DOHH2 (cell line): ENCODE results near the gene FTCD.

Experiments
- H3F3A ChIP-seq: fragments of 200-600 bp; sonication (generic), shearing (Covaris generic); 2 replicates; pipeline ENCODE4 v1.6.0; 2016; ENCODE audit warnings: antibody characterized with exemption, mild to moderate bottlenecking; ENCODE audit not compliant: control insufficient read depth, insufficient read depth
- H3K27ac ChIP-seq: fragments of 200-600 bp; sonication (generic); 2 replicates; pipeline ENCODE4 v1.5.1; 2014; ENCODE audit warnings: low read depth, mild to moderate bottlenecking, low read length, moderate library complexity
- H3K27me3 ChIP-seq: fragments of 200-600 bp; sonication (generic); 2 replicates; pipeline ENCODE4 v1.6.1; 2014; ENCODE audit warnings: mild to moderate bottlenecking, low read length, mixed read lengths; ENCODE audit not compliant: control insufficient read depth
- H3K36me3 ChIP-seq: fragments of 200-600 bp; sonication (generic); 2 replicates; pipeline ENCODE4 v1.6.1; 2014; ENCODE audit warnings: mild to moderate bottlenecking, low read length, moderate library complexity, mixed read lengths; ENCODE audit not compliant: control insufficient read depth
- H3K4me1 ChIP-seq: fragments of 200-600 bp; sonication (generic); 2 replicates; pipeline ENCODE4 v1.6.1; 2014; ENCODE audit warnings: mild to moderate bottlenecking, low read length, mixed read lengths; ENCODE audit not compliant: control insufficient read depth
- H3K4me2 ChIP-seq: fragments of 200-600 bp; sonication (generic); 2 replicates; pipeline ENCODE4 v1.6.0; 2014; ENCODE audit warnings: mild to moderate bottlenecking, low read length, moderate library complexity
- H3K4me3 ChIP-seq: fragments of 200-600 bp; sonication (generic); 2 replicates; pipeline ENCODE4 v1.5.1; 2014; ENCODE audit warnings: mild to moderate bottlenecking, low read length, mixed read lengths
- H3K79me2 ChIP-seq: fragments of 200-600 bp; sonication (generic); 2 replicates; pipeline ENCODE4 v1.6.1; 2014; ENCODE audit warnings: mild to moderate bottlenecking, low read length, mixed read lengths; ENCODE audit not compliant: control insufficient read depth
- H3K9me2 ChIP-seq: fragments of 200-600 bp; sonication (generic); replicated peaks from 2 replicates; pipeline ENCODE4 v1.6.1; 2014; ENCODE audit warnings: mild to moderate bottlenecking, low read length, mixed read lengths; ENCODE audit not compliant: control insufficient read depth
- H3K9me3 ChIP-seq: fragments of 200-600 bp; sonication (generic); 2 replicates; pipeline ENCODE4 v1.6.1; 2014; ENCODE audit warnings: antibody characterized with exemption, low read length, mixed read lengths; ENCODE audit not compliant: control insufficient read depth, insufficient read depth
- H4K20me1 ChIP-seq: fragments of 200-600 bp; sonication (generic); 2 replicates; pipeline ENCODE4 v1.6.0; 2014; ENCODE audit warnings: low read depth, mild to moderate bottlenecking, antibody characterized with exemption, low read length, moderate library complexity; ENCODE audit not compliant: control insufficient read depth, insufficient read depth
- CTCF ChIP-seq: fragments of 200-600 bp; sonication (generic); IDR thresholded peaks from one replicate; pipeline ENCODE4 v1.5.1; 2014; ENCODE audit warnings: antibody characterized with exemption, mild to moderate bottlenecking, low read depth, low read length; ENCODE audit not compliant: poor library complexity, severe bottlenecking
- EZH2phosphoT487 ChIP-seq: fragments of 200-600 bp; sonication (generic); IDR thresholded peaks from 2 replicates; pipeline ENCODE4 v1.6.1; 2017; ENCODE audit warnings: borderline replicate concordance, mild to moderate bottlenecking, antibody characterized with exemption, low read length, moderate library complexity, mixed read lengths

Gene FTCD

GRCh38 chr21:46145159-46145839, 10.1 kb downstream of the FTCD start:
- Histone ChIP-seq H3F3A (no peaks in the 10 kb centered on the region), H3K4me2 (no peak overlapping the region), H3K9me3 (peaks cover 5% of the 10 kb centered on the region; the same call in 1 of the 2 replicates), H3K4me1 (no peaks in the 10 kb centered on the region), H3K4me3 (no peak overlapping the region), H4K20me1 (no peaks in the 10 kb centered on the region), H3K79me2 (no peaks in the 10 kb centered on the region), H3K27ac (no peak overlapping the region), H3K27me3 (no peaks in the 10 kb centered on the region), H3K9me2 (no peaks in the 10 kb centered on the region), H3K36me3 (no peaks in the 10 kb centered on the region)
- TF ChIP-seq CTCF (no peak), EZH2phosphoT487 (no peak)

GRCh38 chr21:46144464-46145070, 10.8 kb downstream of the FTCD start:
- Histone ChIP-seq H3F3A (no peaks in the 10 kb centered on the region), H3K4me1 (no peaks in the 10 kb centered on the region), H3K79me2 (no peaks in the 10 kb centered on the region), H3K4me3 (no peak overlapping the region), H3K36me3 (no peaks in the 10 kb centered on the region), H3K27me3 (no peaks in the 10 kb centered on the region), H3K4me2 (no peak overlapping the region), H3K9me3 (peaks cover 5% of the 10 kb centered on the region; the same call in 1 of the 2 replicates), H3K27ac (no peak overlapping the region), H3K9me2 (no peaks in the 10 kb centered on the region), H4K20me1 (no peaks in the 10 kb centered on the region)
- no peak for TF ChIP-seq EZH2phosphoT487

- H3K9me2 ChIP-seq = no peaks in the 10 kb centered on the region
- no peaks in the 10 kb centered on the region for H3K4me1 ChIP-seq
- no peak for TF ChIP-seq CTCF
- no peak for TF ChIP-seq EZH2phosphoT487
- H3F3A ChIP-seq = no peaks in the 10 kb centered on the region
- H4K20me1 ChIP-seq = no peaks in the 10 kb centered on the region
- H3K4me3 ChIP-seq = no peak overlapping the region
- no peak overlapping the region for H3K27ac ChIP-seq
- H3K36me3 ChIP-seq = no peaks in the 10 kb centered on the region
- peaks cover 5% of the 10 kb centered on the region; the same call in 1 of the 2 replicates for H3K9me3 ChIP-seq
- H3K4me2 ChIP-seq = no peak overlapping the region
- H3K79me2 ChIP-seq = no peaks in the 10 kb centered on the region
- no peaks in the 10 kb centered on the region for H3K27me3 ChIP-seq
These were observed 12.6 kb downstream of the FTCD start for GRCh38 chr21:46142582-46143473.
